ENCODE results near the gene CPA2.

Gene CPA2

GRCh38 chr7:130277763-130278643 lies 11.3 kb downstream of the CPA2 start:
- DNase-seq (ENCODE audit: extremely low spot score, insufficient read length, low read depth) (no peak), FAIRE-seq (no peak)

- no peak for FAIRE-seq
- DNase-seq (ENCODE audit: extremely low spot score, insufficient read length, low read depth): no peak
Observed at GRCh38 chr7:130278860-130279259, 12.2 kb downstream of the CPA2 start.

- FAIRE-seq: no peak
- DNase-seq (ENCODE audit: extremely low spot score, insufficient read length, low read depth): no peak
Observed at GRCh38 chr7:130279286-130279685, 12.6 kb downstream of the CPA2 start.

GRCh38 chr7:130279906-130280305 lies 13.2 kb downstream of the CPA2 start:
- no peak for FAIRE-seq

GRCh38 chr7:130281260-130281659 lies 14.6 kb downstream of the CPA2 start:
- no peak for DNase-seq (ENCODE audit: extremely low spot score, insufficient read length, low read depth)
- FAIRE-seq: no peak

More at GRCh38 chr7:130279906-130280305, 13.2 kb downstream of the CPA2 start:
- DNase-seq (ENCODE audit: extremely low spot score, insufficient read length, low read depth): no peak

GRCh38 chr7:130286881-130287280 lies 20.2 kb downstream of the CPA2 start:
- no peak for DNase-seq (ENCODE audit: extremely low spot score, insufficient read length, low read depth)
- no peak for FAIRE-seq

- FAIRE-seq (no peak), DNase-seq (ENCODE audit: extremely low spot score, insufficient read length, low read depth) (no peak)
Observed at GRCh38 chr7:130288168-130288567, 21.5 kb downstream of the CPA2 start.

GRCh38 chr7:130288829-130289228 lies 22.2 kb downstream of the CPA2 start:
- FAIRE-seq (no peak), DNase-seq (ENCODE audit: extremely low spot score, insufficient read length, low read depth) (no peak)

GRCh38 chr7:130289478-130289877 lies 22.8 kb downstream of the CPA2 start:
- FAIRE-seq: no peak
- no peak for DNase-seq (ENCODE audit: extremely low spot score, insufficient read length, low read depth)

GRCh38 chr7:130290745-130291144 lies 24.1 kb downstream of the CPA2 start:
- DNase-seq (ENCODE audit: extremely low spot score, insufficient read length, low read depth): no peak
- no peak for FAIRE-seq

GRCh38 chr7:130292682-130293257 lies 26.1 kb downstream of the CPA2 start, which contains the start of gene CPA4:
TSS of gene CPA4 (plus strand) at chr7:130293161. CDS start at chr7:130293181, 20 bp downstream.
- DNase-seq (ENCODE audit: extremely low spot score, insufficient read length, low read depth) (no peak), FAIRE-seq (no peak)

- FAIRE-seq: no peak
- DNase-seq (ENCODE audit: extremely low spot score, insufficient read length, low read depth): no peak
Observed at GRCh38 chr7:130293521-130293920, 26.9 kb downstream of the CPA2 start.

- DNase-seq (ENCODE audit: extremely low spot score, insufficient read length, low read depth) (no peak), FAIRE-seq (no peak)
Observed at GRCh38 chr7:130294314-130294713, 27.7 kb downstream of the CPA2 start.

GRCh38 chr7:130296221-130296951 lies 29.7 kb downstream of the CPA2 start:
- FAIRE-seq (no peak), DNase-seq (ENCODE audit: extremely low spot score, insufficient read length, low read depth) (no peak)

- FAIRE-seq (no peak), DNase-seq (ENCODE audit: extremely low spot score, insufficient read length, low read depth) (no peak)
Observed at GRCh38 chr7:130297628-130298543, 31.2 kb downstream of the CPA2 start.

GRCh38 chr7:130298544-130299326 lies 32.1 kb downstream of the CPA2 start:
- DNase-seq (ENCODE audit: extremely low spot score, insufficient read length, low read depth) (no peak), FAIRE-seq (no peak)

- DNase-seq (ENCODE audit: extremely low spot score, insufficient read length, low read depth) (no peak), FAIRE-seq (no peak)
Observed at GRCh38 chr7:130299866-130300265, 33.2 kb downstream of the CPA2 start.

GRCh38 chr7:130301501-130302020 lies 34.9 kb downstream of the CPA2 start:
- DNase-seq (ENCODE audit: extremely low spot score, insufficient read length, low read depth): no peak
- FAIRE-seq: no peak

- no peak for DNase-seq (ENCODE audit: extremely low spot score, insufficient read length, low read depth)
- FAIRE-seq: no peak
Observed at GRCh38 chr7:130302649-130303048, 36.0 kb downstream of the CPA2 start.

Data from GM18507 (cell line).